Activated naive CD8-positive, alpha-beta T cell treated with anti-CD3 and anti-CD28 coated beads, Interleukin-2, amount 10 ng/mL, durations not matched to agents 7 days and 5 days (primary cell): Measurements from ENCODE around the gene EPB41L5. TPM values are rescaled to one million over a fixed set of nuclear protein-coding genes. Genes with fewer than 3 reads are reported as not detected.
A peak's percentile ranks its signal among the peaks of the same experiment; 100 is the strongest.
"Not testable (repeated sequence)": the region's sequence is repeated elsewhere in the genome, so short reads cannot be mapped to it uniquely, and the experiment has no call there.

ENCODE experiments used
- ATAC-seq: fragments of 150-1000 bp; cut with Tn5 transposase; one replicate; pipeline ENCODE4 v1.10.0; 2021; ENCODE audit warnings: low read depth, moderate library complexity
- POLR2A ChIA-PET: fragments of 350-600 bp; sonication (Branson Sonifier 250); formaldehyde crosslinking; loops from one replicate; lab custom pipeline; 2021; ENCODE audit warnings: antibody characterized with exemption; lab: Charles Lee
- DNase-seq: peaks from one replicate; pipeline ENCODE4 v3.0.0; 2021
- H3K27ac Mint-ChIP-seq: one replicate; pipeline ENCODE4 v1.8.0; 2022; ENCODE audit warnings: mild to moderate bottlenecking, mixed read lengths
- H3K27me3 Mint-ChIP-seq: one replicate; pipeline ENCODE4 v1.8.0; 2022; ENCODE audit warnings: mild to moderate bottlenecking, moderate library complexity, mixed read lengths
- H3K36me3 Mint-ChIP-seq: one replicate; pipeline ENCODE4 v1.8.0; 2021; ENCODE audit warnings: mild to moderate bottlenecking, mixed read lengths
- H3K4me1 Mint-ChIP-seq: one replicate; pipeline ENCODE4 v1.8.0; 2021; ENCODE audit warnings: mixed read lengths
- H3K4me3 Mint-ChIP-seq: one replicate; pipeline ENCODE4 v1.8.0; 2022; ENCODE audit warnings: mild to moderate bottlenecking, moderate library complexity, mixed read lengths
- H3K9me3 Mint-ChIP-seq: one replicate; pipeline ENCODE4 v1.8.0; 2021; ENCODE audit warnings: mixed read lengths
- total RNA-seq, 2 experiments: library from RNA; stranded (reverse); gene quantifications; one replicate each; pipeline ENCODE4 v1.2.3, GENCODE V29; 2021

EPB41L5 gene
- 1 to 10 TPM; 6.6 to 6.7 TPM for total RNA-seq

GRCh38 chr2:120012771-120013596 is at the start of gene EPB41L5:
EPB41L5 (plus strand) TSS chr2:120013077; CDS start chr2:120019085, 6,008 bp downstream.
- Mint-ChIP-seq H3K27ac (no peak within 1 kb of the TSS), H3K9me3 (no peaks in the 10 kb centered on the region), H3K4me1 (peaks cover 19% of the 10 kb centered on the region), H3K4me3 (peak within 1 kb of the TSS; percentile 81), H3K27me3 (peaks cover 4% of the 10 kb centered on the region), H3K36me3 (no peaks in the 10 kb centered on the region)
- POLR2A ChIA-PET: interaction anchor here (0.6 to 1.3 kb wide), 7 partner anchors 96 to 300 kb away, joined by 3 to 5 read pairs (median 3); partner anchors contain the start of gene PTPN4
- DNase-seq: peak; percentile 89
- peak; percentile 95 for ATAC-seq

DNA sequence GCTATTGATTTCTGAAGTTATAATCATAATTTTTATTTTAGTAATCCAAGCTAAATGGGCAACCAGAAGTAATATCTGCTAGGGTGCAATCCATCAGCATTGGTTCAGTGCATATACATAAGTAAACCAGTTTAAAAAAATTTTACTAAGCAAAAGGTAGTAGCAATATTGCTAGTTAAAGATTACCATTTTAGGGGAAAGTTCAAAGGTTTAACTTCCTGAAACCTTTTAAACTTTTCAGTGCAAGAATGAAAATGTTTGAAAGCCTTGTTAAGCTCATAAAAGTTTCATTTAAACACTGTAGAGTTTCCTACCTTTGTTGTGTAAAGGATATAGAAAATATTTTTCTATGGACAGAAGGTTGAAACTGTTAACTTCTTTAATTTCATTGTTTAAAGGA is 31.0 kb upstream of the EPB41L5 start:
- H3K4me1 Mint-ChIP-seq: no peaks in the 10 kb centered on the region
- no peak overlapping the region for H3K27ac Mint-ChIP-seq
- H3K9me3 Mint-ChIP-seq: no peaks in the 10 kb centered on the region
- POLR2A ChIA-PET: no interaction called here
- H3K4me3 Mint-ChIP-seq: no peak overlapping the region
- H3K36me3 Mint-ChIP-seq: peaks cover 14% of the 10 kb centered on the region
- DNase-seq (no peak), ATAC-seq (no peak)
- H3K27me3 Mint-ChIP-seq: no peaks in the 10 kb centered on the region

- no peak for DNase-seq
- POLR2A ChIA-PET: no interaction called here
- no peak overlapping the region for H3K4me3 Mint-ChIP-seq
- H3K27me3 Mint-ChIP-seq: no peaks in the 10 kb centered on the region
- ATAC-seq: no peak
- H3K9me3 Mint-ChIP-seq: no peaks in the 10 kb centered on the region
- no peaks in the 10 kb centered on the region for H3K4me1 Mint-ChIP-seq
- peaks cover 8% of the 10 kb centered on the region for H3K36me3 Mint-ChIP-seq
- H3K27ac Mint-ChIP-seq: no peak overlapping the region
Observed at GRCh38 chr2:119982506-119982905, 30.4 kb upstream of the EPB41L5 start.

DNA sequence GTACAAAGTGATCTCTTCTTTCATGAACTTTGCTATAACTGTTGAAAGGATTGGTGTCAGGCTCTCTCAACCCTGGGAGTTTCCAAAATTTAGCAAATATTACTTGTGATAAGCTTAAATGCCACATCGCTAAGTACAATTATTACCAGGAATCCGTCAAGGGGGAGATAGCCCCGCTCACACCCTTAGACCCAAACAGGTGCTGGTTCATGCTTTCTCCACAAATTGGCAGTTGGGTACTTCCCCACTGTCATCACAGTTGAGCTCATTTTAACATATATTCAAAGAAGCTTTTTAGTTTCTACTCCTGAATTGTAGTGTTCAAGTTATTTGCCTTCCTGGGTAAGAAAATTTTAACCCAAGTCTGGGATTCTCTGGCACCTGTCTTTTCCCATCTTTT is 29.8 kb upstream of the EPB41L5 start:
- POLR2A ChIA-PET: no interaction called here
- DNase-seq (no peak), ATAC-seq (no peak)
- H3K27me3 Mint-ChIP-seq: no peaks in the 10 kb centered on the region
- no peaks in the 10 kb centered on the region for H3K4me1 Mint-ChIP-seq
- H3K36me3 Mint-ChIP-seq: peaks cover 8% of the 10 kb centered on the region
- no peak overlapping the region for H3K4me3 Mint-ChIP-seq
- H3K27ac Mint-ChIP-seq: no peak overlapping the region
- peaks cover 2% of the 10 kb centered on the region for H3K9me3 Mint-ChIP-seq

GRCh38 chr2:119996148-119996547 is 16.7 kb upstream of the EPB41L5 start:
- H3K27ac Mint-ChIP-seq: no peak overlapping the region
- H3K36me3 Mint-ChIP-seq: no peaks in the 10 kb centered on the region
- peaks cover 13% of the 10 kb centered on the region for H3K27me3 Mint-ChIP-seq
- no peak for ATAC-seq
- DNase-seq: no peak
- H3K4me3 Mint-ChIP-seq: no peak overlapping the region
- no peaks in the 10 kb centered on the region for H3K9me3 Mint-ChIP-seq
- no peaks in the 10 kb centered on the region for H3K4me1 Mint-ChIP-seq
- POLR2A ChIA-PET: no interaction called here

- H3K36me3 Mint-ChIP-seq, ATAC-seq, H3K4me1 Mint-ChIP-seq, DNase-seq, POLR2A ChIA-PET, H3K9me3 Mint-ChIP-seq, H3K4me3 Mint-ChIP-seq, H3K27me3 Mint-ChIP-seq, H3K27ac Mint-ChIP-seq: not testable (repeated sequence)
Observed at GRCh38 chr2:119996896-119997891, 15.7 kb upstream of the EPB41L5 start.

DNA sequence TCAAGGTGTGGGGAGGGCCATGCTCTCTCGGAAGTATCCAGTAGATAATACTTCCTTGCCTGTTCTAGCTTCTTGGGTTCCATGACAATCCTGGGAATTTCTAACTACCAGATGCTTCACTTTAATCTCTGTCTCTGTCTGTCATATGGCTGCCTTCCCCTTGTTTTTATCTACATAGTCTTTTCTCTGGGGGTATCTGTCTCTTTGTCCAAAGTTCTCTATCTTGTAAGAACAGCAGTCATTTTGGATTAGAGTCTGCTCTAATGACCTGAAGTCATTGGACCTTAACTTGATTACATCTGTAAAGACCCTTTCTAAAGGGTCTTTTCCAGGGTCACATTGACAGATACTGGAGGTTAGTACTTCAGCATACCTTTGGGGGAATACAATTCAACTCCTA is 11.4 kb upstream of the EPB41L5 start:
- POLR2A ChIA-PET: no interaction called here
- peaks cover 2% of the 10 kb centered on the region for H3K27me3 Mint-ChIP-seq
- H3K4me1 Mint-ChIP-seq: no peaks in the 10 kb centered on the region
- DNase-seq (no peak), ATAC-seq (no peak)
- H3K4me3 Mint-ChIP-seq: no peak overlapping the region
- no peaks in the 10 kb centered on the region for H3K36me3 Mint-ChIP-seq
- H3K9me3 Mint-ChIP-seq: no peaks in the 10 kb centered on the region
- no peak overlapping the region for H3K27ac Mint-ChIP-seq

GRCh38 chr2:120004254-120004653 is 8.6 kb upstream of the EPB41L5 start:
- H3K27ac Mint-ChIP-seq: no peak overlapping the region
- no peaks in the 10 kb centered on the region for H3K9me3 Mint-ChIP-seq
- H3K36me3 Mint-ChIP-seq: no peaks in the 10 kb centered on the region
- no peaks in the 10 kb centered on the region for H3K4me1 Mint-ChIP-seq
- no peak overlapping the region for H3K4me3 Mint-ChIP-seq
- ATAC-seq: no peak
- peaks cover 2% of the 10 kb centered on the region for H3K27me3 Mint-ChIP-seq
- DNase-seq: no peak
- POLR2A ChIA-PET: no interaction called here

DNA sequence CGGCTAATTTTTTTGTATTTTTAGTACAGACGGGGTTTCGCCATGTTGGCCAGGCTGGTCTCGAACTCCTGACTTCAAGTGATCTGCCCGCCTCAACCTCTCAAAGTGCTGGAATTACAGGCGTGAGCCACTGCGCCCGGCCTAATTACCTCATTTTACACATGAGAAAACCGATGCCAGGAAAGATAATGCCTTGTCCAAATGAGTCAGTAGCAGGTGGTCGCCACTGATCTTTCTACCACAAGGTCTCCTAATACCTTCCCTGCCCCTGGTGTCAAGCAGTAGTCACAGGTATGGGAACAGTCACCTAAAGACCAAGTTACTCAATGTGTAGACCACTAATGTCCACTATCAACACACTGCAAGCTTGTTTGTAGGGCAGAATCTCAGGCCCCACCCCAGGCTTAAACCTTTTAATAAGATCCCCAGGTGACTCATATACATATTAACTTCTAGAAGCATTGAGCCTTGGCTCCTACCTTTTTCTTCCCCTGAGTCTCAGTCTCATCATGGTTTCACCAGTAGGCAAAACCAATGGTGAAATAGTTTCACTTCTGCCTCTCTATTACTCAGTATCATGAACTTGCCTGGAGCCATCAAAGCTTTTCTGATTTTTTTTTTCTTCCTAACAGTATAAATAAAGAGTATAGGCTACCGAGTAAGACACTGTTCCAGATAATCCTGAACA is 6.9 kb upstream of the EPB41L5 start:
- H3K27me3 Mint-ChIP-seq: peaks cover under 1% of the 10 kb centered on the region
- H3K36me3 Mint-ChIP-seq: no peaks in the 10 kb centered on the region
- POLR2A ChIA-PET: no interaction called here
- H3K27ac Mint-ChIP-seq: no peak overlapping the region
- no peaks in the 10 kb centered on the region for H3K9me3 Mint-ChIP-seq
- H3K4me3 Mint-ChIP-seq: no peak overlapping the region
- ATAC-seq: no peak
- DNase-seq: no peak
- H3K4me1 Mint-ChIP-seq: no peaks in the 10 kb centered on the region

DNA sequence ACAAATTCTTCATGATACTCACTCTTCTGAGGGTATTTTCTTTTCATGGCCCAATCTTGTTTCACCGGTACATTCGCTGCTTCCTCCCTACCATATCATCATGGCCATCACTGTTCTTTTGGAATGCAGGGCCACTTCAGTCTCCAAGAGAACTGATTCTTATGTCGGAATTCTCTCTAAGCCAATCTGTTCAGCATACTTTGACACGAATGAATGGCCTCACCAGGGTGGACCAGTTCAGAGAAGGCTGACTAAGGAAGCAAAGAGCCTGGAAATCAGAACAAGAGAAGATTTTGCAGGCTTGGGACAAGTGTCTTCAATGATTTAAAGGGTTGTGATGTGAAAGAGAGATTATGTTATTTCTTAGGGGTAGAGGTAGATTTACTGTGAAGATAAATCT is 5.0 kb upstream of the EPB41L5 start:
- Mint-ChIP-seq H3K27ac (no peak overlapping the region), H3K9me3 (no peaks in the 10 kb centered on the region), H3K4me1 (peaks cover 7% of the 10 kb centered on the region), H3K36me3 (no peaks in the 10 kb centered on the region), H3K27me3 (peaks cover 2% of the 10 kb centered on the region), H3K4me3 (no peak overlapping the region)
- DNase-seq: no peak
- POLR2A ChIA-PET: no interaction called here
- ATAC-seq: no peak

- H3K36me3 Mint-ChIP-seq: no peaks in the 10 kb centered on the region
- no peak for DNase-seq
- ATAC-seq: no peak
- H3K4me3 Mint-ChIP-seq: peak overlapping the region; percentile 81
- no peaks in the 10 kb centered on the region for H3K9me3 Mint-ChIP-seq
- peaks cover 19% of the 10 kb centered on the region for H3K4me1 Mint-ChIP-seq
- H3K27ac Mint-ChIP-seq: no peak overlapping the region
- H3K27me3 Mint-ChIP-seq: peaks cover 4% of the 10 kb centered on the region
- POLR2A ChIA-PET: interaction anchor here (0.6 to 1.3 kb wide), 7 partner anchors 97 to 301 kb away, joined by 3 to 5 read pairs (median 3); partner anchors contain the start of gene PTPN4
Observed at GRCh38 chr2:120012363-120012762, 514 bp upstream of the EPB41L5 start.

- ATAC-seq: no peak
- Mint-ChIP-seq H3K4me3 (peak overlapping the region; percentile 77), H3K9me3 (no peaks in the 10 kb centered on the region), H3K36me3 (no peaks in the 10 kb centered on the region), H3K4me1 (peaks cover 19% of the 10 kb centered on the region), H3K27me3 (peaks cover 4% of the 10 kb centered on the region), H3K27ac (no peak overlapping the region)
- POLR2A ChIA-PET: no interaction called here
- no peak for DNase-seq
Observed at GRCh38 chr2:120013597-120014223, 833 bp downstream of the EPB41L5 start.
